KMS-11 (cell line): ENCODE data around the gene IDUA.
"Not testable (repeated sequence)": the region's sequence is repeated elsewhere in the genome, so short reads cannot be mapped to it uniquely, and the experiment has no call there.

Source experiments
- H2AFZ ChIP-seq: fragments of 200-600 bp; sonication (generic); 2 replicates; pipeline ENCODE4 v1.6.1; 2016; ENCODE audit warnings: antibody characterized with exemption, mixed run types, low read depth
- H3K27ac ChIP-seq: fragments of 200-600 bp; sonication (generic); 2 replicates; pipeline ENCODE4 v1.6.1; 2016; ENCODE audit warnings: mild to moderate bottlenecking, mixed run types
- H3K27me3 ChIP-seq: fragments of 200-600 bp; sonication (generic); 2 replicates; pipeline ENCODE4 v1.6.1; 2017; ENCODE audit warnings: mild to moderate bottlenecking, low read depth, mixed run types, moderate library complexity; ENCODE audit not compliant: insufficient read depth
- H3K36me3 ChIP-seq: fragments of 200-600 bp; sonication (generic); 2 replicates; pipeline ENCODE4 v1.6.1; 2017; ENCODE audit warnings: mild to moderate bottlenecking, mixed run types; ENCODE audit not compliant: insufficient read depth
- H3K4me1 ChIP-seq: fragments of 200-600 bp; sonication (generic); 2 replicates; pipeline ENCODE4 v1.6.1; 2016; ENCODE audit warnings: mild to moderate bottlenecking, low read depth, mixed run types; ENCODE audit not compliant: poor library complexity, severe bottlenecking
- H3K4me2 ChIP-seq: fragments of 200-600 bp; sonication (generic); 2 replicates; pipeline ENCODE4 v1.7.0; 2016; ENCODE audit warnings: mild to moderate bottlenecking, mixed run types
- H3K4me3 ChIP-seq: fragments of 200-600 bp; sonication (generic); IDR thresholded peaks from 2 replicates; pipeline ENCODE4 v1.6.1; 2017; ENCODE audit warnings: low read depth, low read length, mixed read lengths; ENCODE audit not compliant: insufficient read depth
- H3K79me2 ChIP-seq: fragments of 200-600 bp; sonication (generic); 2 replicates; pipeline ENCODE4 v1.6.1; 2016; ENCODE audit warnings: low read depth, mixed run types; ENCODE audit not compliant: insufficient read depth
- H3K9ac ChIP-seq: fragments of 200-600 bp; sonication (generic); 2 replicates; pipeline ENCODE4 v1.6.1; 2016; ENCODE audit warnings: mild to moderate bottlenecking, mixed run types
- H4K20me1 ChIP-seq: fragments of 200-600 bp; sonication (generic); 2 replicates; pipeline ENCODE4 v1.6.1; 2016; ENCODE audit warnings: mild to moderate bottlenecking, mixed run types; ENCODE audit not compliant: insufficient read depth
- TF ChIP-seq, protein P1 (sequence below): fragments of 200-600 bp; sonication (generic); conservative IDR thresholded peaks from 2 replicates; pipeline ENCODE4 v1.6.1; 2017; ENCODE audit warnings: low read depth, mild to moderate bottlenecking, antibody characterized with exemption, low read length, moderate library complexity, mixed read lengths

Gene IDUA

GRCh38 chr4:1052231-1052671, 65.4 kb downstream of the IDUA start:
- H3K4me1 ChIP-seq: no peaks in the 10 kb centered on the region
- H3K4me3 ChIP-seq: no peak overlapping the region
- no peak overlapping the region for H2AFZ ChIP-seq
- no peak overlapping the region for H3K27ac ChIP-seq
- TF ChIP-seq, protein P1, sequence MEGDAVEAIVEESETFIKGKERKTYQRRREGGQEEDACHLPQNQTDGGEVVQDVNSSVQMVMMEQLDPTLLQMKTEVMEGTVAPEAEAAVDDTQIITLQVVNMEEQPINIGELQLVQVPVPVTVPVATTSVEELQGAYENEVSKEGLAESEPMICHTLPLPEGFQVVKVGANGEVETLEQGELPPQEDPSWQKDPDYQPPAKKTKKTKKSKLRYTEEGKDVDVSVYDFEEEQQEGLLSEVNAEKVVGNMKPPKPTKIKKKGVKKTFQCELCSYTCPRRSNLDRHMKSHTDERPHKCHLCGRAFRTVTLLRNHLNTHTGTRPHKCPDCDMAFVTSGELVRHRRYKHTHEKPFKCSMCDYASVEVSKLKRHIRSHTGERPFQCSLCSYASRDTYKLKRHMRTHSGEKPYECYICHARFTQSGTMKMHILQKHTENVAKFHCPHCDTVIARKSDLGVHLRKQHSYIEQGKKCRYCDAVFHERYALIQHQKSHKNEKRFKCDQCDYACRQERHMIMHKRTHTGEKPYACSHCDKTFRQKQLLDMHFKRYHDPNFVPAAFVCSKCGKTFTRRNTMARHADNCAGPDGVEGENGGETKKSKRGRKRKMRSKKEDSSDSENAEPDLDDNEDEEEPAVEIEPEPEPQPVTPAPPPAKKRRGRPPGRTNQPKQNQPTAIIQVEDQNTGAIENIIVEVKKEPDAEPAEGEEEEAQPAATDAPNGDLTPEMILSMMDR: no peak
- H3K9ac ChIP-seq: no peak overlapping the region
- no peaks in the 10 kb centered on the region for H3K79me2 ChIP-seq
- H3K27me3 ChIP-seq: peaks cover 36% of the 10 kb centered on the region; the same call in 1 of the 2 replicates
- H3K4me2 ChIP-seq: no peak overlapping the region
- H4K20me1 ChIP-seq: no peaks in the 10 kb centered on the region
- no peaks in the 10 kb centered on the region for H3K36me3 ChIP-seq

DNA sequence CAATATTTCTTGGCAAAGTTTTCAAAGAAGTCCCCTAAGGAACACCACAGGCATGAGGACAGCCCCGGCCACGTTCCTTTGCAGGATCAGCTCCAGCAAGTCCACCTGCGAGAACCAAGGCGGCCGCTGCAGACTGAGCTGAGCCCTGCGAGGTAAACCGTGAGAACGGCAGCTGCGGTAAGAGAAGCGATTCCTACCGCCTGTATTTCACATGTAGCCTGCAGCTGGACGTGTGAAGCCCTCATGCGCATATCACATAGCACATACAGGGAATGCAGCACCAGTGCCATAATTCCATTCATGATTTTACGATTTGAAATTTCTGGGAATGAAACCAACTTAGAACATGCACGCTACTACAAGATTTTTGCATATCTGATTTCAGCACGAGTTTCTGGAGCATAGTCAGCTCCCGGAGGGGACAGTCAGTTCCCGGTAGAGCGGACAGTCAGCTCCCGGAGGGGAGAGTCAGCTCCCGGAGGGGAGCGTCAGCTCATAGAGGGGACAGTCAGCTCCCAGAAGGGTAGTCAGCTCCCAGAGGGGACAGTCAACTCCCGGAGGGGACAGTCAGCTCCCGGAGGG, 66.3 kb downstream of the IDUA start:
- H3K4me1 ChIP-seq: no peaks in the 10 kb centered on the region
- H3K4me2 ChIP-seq: no peak overlapping the region
- no peak overlapping the region for H3K4me3 ChIP-seq
- H3K27me3 ChIP-seq: peaks cover 44% of the 10 kb centered on the region; the same call in 1 of the 2 replicates
- H2AFZ ChIP-seq: no peak overlapping the region
- H3K36me3 ChIP-seq: no peaks in the 10 kb centered on the region
- TF ChIP-seq, protein P1: no peak
- no peak overlapping the region for H3K9ac ChIP-seq
- no peaks in the 10 kb centered on the region for H4K20me1 ChIP-seq
- no peaks in the 10 kb centered on the region for H3K79me2 ChIP-seq
- no peak overlapping the region for H3K27ac ChIP-seq

DNA sequence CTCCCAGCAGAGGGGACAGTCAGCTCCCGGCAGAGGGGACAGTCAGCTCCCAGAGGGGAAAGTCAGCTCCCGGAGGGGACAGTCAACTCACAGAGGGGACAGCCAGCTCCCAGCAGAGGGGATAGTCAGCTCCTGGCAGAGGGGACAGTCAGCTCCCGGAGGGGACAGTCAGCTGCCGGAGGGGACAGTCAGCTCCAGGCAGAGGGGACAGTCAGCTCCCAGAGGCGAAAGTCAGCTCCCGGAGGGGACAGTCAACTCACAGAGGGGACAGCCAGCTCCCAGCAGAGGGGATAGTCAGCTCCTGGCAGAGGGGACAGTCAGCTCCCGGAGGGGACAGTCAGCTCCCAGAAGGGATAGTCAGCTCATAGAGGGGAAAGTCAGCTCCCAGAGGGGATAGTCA, 67.0 kb downstream of the IDUA start:
- H3K79me2 ChIP-seq, H2AFZ ChIP-seq, H3K4me3 ChIP-seq, H3K36me3 ChIP-seq, H3K4me1 ChIP-seq, H3K4me2 ChIP-seq, H3K9ac ChIP-seq, H3K27ac ChIP-seq, H4K20me1 ChIP-seq: not testable (repeated sequence)
- peaks cover 51% of the 10 kb centered on the region; the same call in 1 of the 2 replicates for H3K27me3 ChIP-seq
